ENCODE measurements around the gene EID1. TPM values are rescaled to one million over a fixed set of nuclear protein-coding genes. Genes with fewer than 3 reads are reported as not detected.

Gene EID1
- total RNA-seq, 3 donors from 2014 or later: 204 to 266 (median 227) TPM

GRCh38 chr15:48888836-48889235 lies 10.9 kb downstream of the EID1 start:
- Histone ChIP-seq H3K27me3 (no peaks in the 10 kb centered on the region), H3K27ac (no peak overlapping the region), H3K36me3 (no peaks in the 10 kb centered on the region), H3K9me3 (no peaks in the 10 kb centered on the region), H3K4me1 (no peaks in the 10 kb centered on the region), H3K4me3 (no peak overlapping the region)
- TF ChIP-seq, protein P1, sequence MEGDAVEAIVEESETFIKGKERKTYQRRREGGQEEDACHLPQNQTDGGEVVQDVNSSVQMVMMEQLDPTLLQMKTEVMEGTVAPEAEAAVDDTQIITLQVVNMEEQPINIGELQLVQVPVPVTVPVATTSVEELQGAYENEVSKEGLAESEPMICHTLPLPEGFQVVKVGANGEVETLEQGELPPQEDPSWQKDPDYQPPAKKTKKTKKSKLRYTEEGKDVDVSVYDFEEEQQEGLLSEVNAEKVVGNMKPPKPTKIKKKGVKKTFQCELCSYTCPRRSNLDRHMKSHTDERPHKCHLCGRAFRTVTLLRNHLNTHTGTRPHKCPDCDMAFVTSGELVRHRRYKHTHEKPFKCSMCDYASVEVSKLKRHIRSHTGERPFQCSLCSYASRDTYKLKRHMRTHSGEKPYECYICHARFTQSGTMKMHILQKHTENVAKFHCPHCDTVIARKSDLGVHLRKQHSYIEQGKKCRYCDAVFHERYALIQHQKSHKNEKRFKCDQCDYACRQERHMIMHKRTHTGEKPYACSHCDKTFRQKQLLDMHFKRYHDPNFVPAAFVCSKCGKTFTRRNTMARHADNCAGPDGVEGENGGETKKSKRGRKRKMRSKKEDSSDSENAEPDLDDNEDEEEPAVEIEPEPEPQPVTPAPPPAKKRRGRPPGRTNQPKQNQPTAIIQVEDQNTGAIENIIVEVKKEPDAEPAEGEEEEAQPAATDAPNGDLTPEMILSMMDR (IDR thresholded peaks at IDR 0.05): no peak
- no peak for TF ChIP-seq POLR2A (IDR thresholded peaks at IDR 0.05)
- no peak for TF ChIP-seq POLR2AphosphoS5 (IDR thresholded peaks at IDR 0.05)
- intact Hi-C loops (cut with DNase I; ENCODE audit: low total_unique reads): no loop called here
- no peak for DNase-seq (ENCODE audit: low spot score in 2 of 2)

DNA sequence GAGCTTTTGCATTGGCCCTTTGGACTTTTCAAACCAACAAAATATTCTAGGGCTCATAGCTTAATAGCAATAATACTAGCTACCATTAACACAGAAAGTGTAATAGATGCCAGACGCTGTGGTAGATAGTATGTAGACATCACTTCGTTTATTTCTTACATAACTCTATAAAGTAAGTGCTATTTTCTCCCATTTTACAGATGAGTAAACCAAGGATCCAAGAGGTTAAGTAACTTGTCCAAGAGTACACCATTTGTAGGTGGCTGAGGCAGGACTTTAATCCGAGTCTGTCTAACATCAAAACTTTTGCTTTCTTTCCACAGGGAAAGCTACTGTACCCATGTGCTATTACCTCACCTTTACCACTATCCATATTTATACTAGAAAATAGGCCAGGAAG lies 12.0 kb downstream of the EID1 start:
- Histone ChIP-seq H3K9me3 (no peaks in the 10 kb centered on the region), H3K4me1 (no peaks in the 10 kb centered on the region), H3K36me3 (no peaks in the 10 kb centered on the region), H3K27me3 (no peaks in the 10 kb centered on the region), H3K4me3 (no peak overlapping the region), H3K27ac (no peak overlapping the region)
- intact Hi-C loops (cut with DNase I; ENCODE audit: low total_unique reads): no loop called here
- no peak for DNase-seq (ENCODE audit: low spot score in 2 of 2)
- TF ChIP-seq POLR2A (IDR thresholded peaks at IDR 0.05) (no peak), POLR2AphosphoS5 (IDR thresholded peaks at IDR 0.05) (no peak)
- TF ChIP-seq, protein P1 (IDR thresholded peaks at IDR 0.05): no peak

DNA sequence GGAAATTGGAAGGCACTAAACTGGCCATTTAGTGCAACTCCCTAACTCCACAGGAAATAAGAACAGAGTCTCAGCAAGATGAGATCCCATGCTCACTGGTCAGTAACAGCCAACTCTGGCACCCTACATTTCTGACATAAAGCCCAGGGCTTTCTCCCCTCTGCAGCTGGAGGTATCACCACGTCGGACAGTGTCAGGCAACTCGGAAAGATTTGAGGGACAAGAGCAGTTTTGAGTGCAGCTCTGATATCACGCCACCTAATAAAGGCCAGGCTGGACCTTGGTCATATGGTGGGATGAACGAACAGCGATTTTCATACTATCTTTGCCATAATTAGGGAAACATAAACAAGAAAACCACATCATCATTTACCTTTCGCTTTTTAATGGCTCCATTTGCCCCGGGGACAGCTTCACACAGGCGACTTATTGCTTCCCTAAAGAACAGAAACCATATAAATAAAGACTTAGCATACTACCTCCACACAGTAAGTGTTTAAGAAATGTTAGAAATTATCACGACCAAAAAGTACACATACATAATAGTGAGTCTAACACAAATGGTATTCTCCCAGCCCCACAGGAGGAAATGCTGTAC lies 12.5 kb downstream of the EID1 start:
- Histone ChIP-seq H3K27me3 (no peaks in the 10 kb centered on the region), H3K27ac (no peak overlapping the region), H3K4me3 (no peak overlapping the region), H3K4me1 (no peaks in the 10 kb centered on the region), H3K9me3 (no peaks in the 10 kb centered on the region), H3K36me3 (no peaks in the 10 kb centered on the region)
- intact Hi-C loops (cut with DNase I; ENCODE audit: low total_unique reads): no loop called here
- no peak for TF ChIP-seq POLR2A (IDR thresholded peaks at IDR 0.05)
- TF ChIP-seq POLR2AphosphoS5 (IDR thresholded peaks at IDR 0.05): no peak
- TF ChIP-seq, protein P1 (IDR thresholded peaks at IDR 0.05): no peak
- no peak for DNase-seq (ENCODE audit: low spot score in 2 of 2)

DNA sequence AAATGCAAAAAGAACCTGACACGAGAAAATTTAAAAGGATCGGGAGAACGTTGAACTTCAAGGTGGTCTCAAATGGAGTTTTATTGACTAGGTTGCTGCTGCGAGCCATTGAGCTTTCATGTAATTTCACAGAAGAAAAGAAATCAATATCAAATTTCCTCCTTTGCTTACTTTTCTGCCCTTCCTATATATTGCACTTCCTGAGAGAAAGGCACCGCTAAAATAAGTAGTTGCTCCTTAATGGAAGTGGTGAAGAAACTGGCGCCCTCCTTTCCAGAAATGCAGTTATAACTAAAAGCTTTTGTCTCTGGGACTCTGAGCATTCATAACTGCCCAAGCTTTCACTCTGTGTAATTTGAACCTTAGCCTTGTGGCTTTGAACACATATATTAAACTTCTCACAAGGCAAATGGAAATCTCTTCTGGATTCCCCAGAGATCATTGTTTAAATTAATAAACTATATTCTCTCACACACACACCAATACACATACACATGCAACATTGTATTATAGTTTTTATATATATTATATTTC lies 13.4 kb downstream of the EID1 start:
- H3K4me3 ChIP-seq: no peak overlapping the region
- H3K27ac ChIP-seq: no peak overlapping the region
- DNase-seq (ENCODE audit: low spot score in 2 of 2): no peak
- no peaks in the 10 kb centered on the region for H3K27me3 ChIP-seq
- no peaks in the 10 kb centered on the region for H3K4me1 ChIP-seq
- TF ChIP-seq, protein P1 (IDR thresholded peaks at IDR 0.05): no peak
- TF ChIP-seq POLR2AphosphoS5 (IDR thresholded peaks at IDR 0.05) (no peak), POLR2A (IDR thresholded peaks at IDR 0.05) (no peak)
- intact Hi-C loops (cut with DNase I; ENCODE audit: low total_unique reads): no loop called here
- no peaks in the 10 kb centered on the region for H3K36me3 ChIP-seq
- no peaks in the 10 kb centered on the region for H3K9me3 ChIP-seq

- Histone ChIP-seq H3K27me3 (no peaks in the 10 kb centered on the region), H3K9me3 (no peaks in the 10 kb centered on the region), H3K4me3 (no peak overlapping the region), H3K27ac (no peak overlapping the region), H3K4me1 (peaks cover 0 to 4% of the 10 kb centered on the region in 2 donors), H3K36me3 (no peaks in the 10 kb centered on the region)
- DNase-seq (ENCODE audit: low spot score in 2 of 2): no peak
- TF ChIP-seq POLR2A (IDR thresholded peaks at IDR 0.05) (no peak), POLR2AphosphoS5 (IDR thresholded peaks at IDR 0.05) (no peak)
- TF ChIP-seq, protein P1 (IDR thresholded peaks at IDR 0.05): no peak
- intact Hi-C loops (cut with DNase I; ENCODE audit: low total_unique reads): no loop called here
Observed at GRCh38 chr15:48893311-48893710, 15.4 kb downstream of the EID1 start.

All from breast epithelium (tissue), 4 donors.